HG02759 (cell line): ENCODE data around the gene ANO7.
"Not testable (repeated sequence)": the region's sequence is repeated elsewhere in the genome, so short reads cannot be mapped to it uniquely, and the experiment has no call there.

Source experiments
- ATAC-seq: cut with Tn5 transposase; IDR thresholded peaks from one replicate; pipeline ENCODE4 v1.9.1; 2021; ENCODE audit warnings: mild to moderate bottlenecking, moderate library complexity; ENCODE audit not compliant: unreplicated experiment

Gene ANO7

GRCh38 chr2:241189856-241190201 lies 1.4 kb downstream of the ANO7 start:
- ATAC-seq, result no peak

GRCh38 chr2:241190291-241190981 lies 2.0 kb downstream of the ANO7 start:
- no peak for ATAC-seq

GRCh38 chr2:241191081-241191480 lies 2.6 kb downstream of the ANO7 start:
- ATAC-seq, result no peak

GRCh38 chr2:241193271-241193670 lies 4.8 kb downstream of the ANO7 start:
- no peak for ATAC-seq

- no peak for ATAC-seq
Observed at GRCh38 chr2:241194811-241195210, 6.3 kb downstream of the ANO7 start.

GRCh38 chr2:241195506-241196130 lies 7.1 kb downstream of the ANO7 start:
- ATAC-seq, result no peak

GRCh38 chr2:241197246-241197645 lies 8.8 kb downstream of the ANO7 start:
- ATAC-seq, result not testable (repeated sequence)

GRCh38 chr2:241197947-241198346 lies 9.5 kb downstream of the ANO7 start:
- no peak for ATAC-seq

GRCh38 chr2:241198381-241199279 lies 10.2 kb downstream of the ANO7 start:
- ATAC-seq, result no peak

GRCh38 chr2:241199286-241199685 lies 10.8 kb downstream of the ANO7 start:
- no peak for ATAC-seq

GRCh38 chr2:241199897-241200821 lies 11.7 kb downstream of the ANO7 start:
- ATAC-seq, result no peak

- no peak for ATAC-seq
Observed at GRCh38 chr2:241200822-241201395, 12.4 kb downstream of the ANO7 start.

- no peak for ATAC-seq
Observed at GRCh38 chr2:241201445-241202267, 13.2 kb downstream of the ANO7 start.

GRCh38 chr2:241202268-241202585 lies 13.8 kb downstream of the ANO7 start:
- no peak for ATAC-seq

GRCh38 chr2:241202681-241203080 lies 14.2 kb downstream of the ANO7 start:
- no peak for ATAC-seq

- no peak for ATAC-seq
Observed at GRCh38 chr2:241203218-241204009, 14.9 kb downstream of the ANO7 start.

- no peak for ATAC-seq
Observed at GRCh38 chr2:241204010-241204384, 15.5 kb downstream of the ANO7 start.

GRCh38 chr2:241204490-241204889 lies 16.0 kb downstream of the ANO7 start:
- no peak for ATAC-seq

GRCh38 chr2:241205086-241205485 lies 16.6 kb downstream of the ANO7 start:
- ATAC-seq, result no peak
